ENCODE results near the gene MCU.

The MCU gene

GRCh38 chr10:72812415-72812752, 120.4 kb downstream of the MCU start:
- DNase-seq, result no peak

- DNase-seq, result no peak
Observed at GRCh38 chr10:72812753-72813430, 120.9 kb downstream of the MCU start.

- DNase-seq, result no peak
Observed at GRCh38 chr10:72814099-72814790, 122.3 kb downstream of the MCU start.

- no peak for DNase-seq
Observed at GRCh38 chr10:72816565-72816964, 124.6 kb downstream of the MCU start.

- no peak for DNase-seq
Observed at GRCh38 chr10:72818076-72818475, 126.1 kb downstream of the MCU start.

- no peak for DNase-seq
Observed at GRCh38 chr10:72819053-72819452, 127.1 kb downstream of the MCU start.

GRCh38 chr10:72821606-72822005, 129.7 kb downstream of the MCU start:
- no peak for DNase-seq

- DNase-seq, result no peak
Observed at GRCh38 chr10:72822342-72822986, 130.5 kb downstream of the MCU start.

- no peak for DNase-seq
Observed at GRCh38 chr10:72825163-72825562, 133.2 kb downstream of the MCU start.

GRCh38 chr10:72826346-72826745, 134.4 kb downstream of the MCU start:
- DNase-seq, result no peak

- no peak for DNase-seq
Observed at GRCh38 chr10:72828294-72828693, 136.4 kb downstream of the MCU start.

GRCh38 chr10:72830625-72831024, 138.7 kb downstream of the MCU start:
- no peak for DNase-seq

GRCh38 chr10:72831696-72832409, 139.9 kb downstream of the MCU start:
- no peak for DNase-seq

- DNase-seq, result no peak
Observed at GRCh38 chr10:72832701-72833100, 140.8 kb downstream of the MCU start.

GRCh38 chr10:72834183-72834825, 142.4 kb downstream of the MCU start:
- DNase-seq, result no peak

GRCh38 chr10:72840319-72840718, 148.4 kb downstream of the MCU start:
- no peak for DNase-seq

- no peak for DNase-seq
Observed at GRCh38 chr10:72841487-72841886, 149.5 kb downstream of the MCU start.

- DNase-seq, result no peak
Observed at GRCh38 chr10:72842164-72842563, 150.2 kb downstream of the MCU start.

- DNase-seq, result no peak
Observed at GRCh38 chr10:72846238-72846637, 154.3 kb downstream of the MCU start.

GRCh38 chr10:72847681-72848080, 155.7 kb downstream of the MCU start:
- DNase-seq, result no peak

GRCh38 chr10:72850861-72851260, 158.9 kb downstream of the MCU start:
- DNase-seq, result no peak

GRCh38 chr10:72851509-72851908, 159.6 kb downstream of the MCU start:
- DNase-seq, result no peak

GRCh38 chr10:72852508-72852907, 160.6 kb downstream of the MCU start:
- DNase-seq, result peak; percentile 81

Measured in GF-D8 (cell line).